ENCODE results near the gene SPTB.

- TF ChIP-seq FOXM1 (IDR thresholded peaks at IDR 0.05; ENCODE audit: borderline replicate concordance), result no peak
- TF ChIP-seq TARDBP (IDR thresholded peaks at IDR 0.05), result no peak
- no peak for TF ChIP-seq L3MBTL2 (conservative IDR thresholded peaks at IDR 0.05)
These were observed 49.3 kb upstream of the SPTB start for GRCh38 chr14:64929014-64929359.
